DMS 273 treated with DMSO at 0.1 percent for 48 hours (cell line): Measurements from ENCODE around the gene ZAP70.

ENCODE experiments used
- DNase-seq: peaks from one replicate; lab custom pipeline; 2025; lab: John Stamatoyannopoulos, UW

Gene ZAP70

GRCh38 chr2:97734061-97735051 is 21.0 kb downstream of the ZAP70 start:
- DNase-seq: no peak

- DNase-seq: no peak
These were observed 21.8 kb downstream of the ZAP70 start for GRCh38 chr2:97735161-97735561.

GRCh38 chr2:97736185-97736584 is 22.8 kb downstream of the ZAP70 start:
- no peak for DNase-seq

- no peak for DNase-seq
These were observed 23.4 kb downstream of the ZAP70 start for GRCh38 chr2:97736608-97737330.

- DNase-seq: no peak
These were observed 24.2 kb downstream of the ZAP70 start for GRCh38 chr2:97737421-97738178.

- no peak for DNase-seq
These were observed 25.0 kb downstream of the ZAP70 start for GRCh38 chr2:97738179-97739019.

GRCh38 chr2:97739020-97739892 is 25.9 kb downstream of the ZAP70 start:
- no peak for DNase-seq

- no peak for DNase-seq
These were observed 26.5 kb downstream of the ZAP70 start for GRCh38 chr2:97739893-97740245.

- DNase-seq: no peak
These were observed 27.3 kb downstream of the ZAP70 start for GRCh38 chr2:97740590-97741182.

- DNase-seq: no peak
These were observed 27.9 kb downstream of the ZAP70 start for GRCh38 chr2:97741251-97741650.

GRCh38 chr2:97741686-97742085 is 28.3 kb downstream of the ZAP70 start:
- no peak for DNase-seq

GRCh38 chr2:97742381-97742847 is 29.0 kb downstream of the ZAP70 start:
- no peak for DNase-seq

GRCh38 chr2:97743913-97744312 is 30.5 kb downstream of the ZAP70 start:
- no peak for DNase-seq

- DNase-seq: no peak
These were observed 32.2 kb downstream of the ZAP70 start for GRCh38 chr2:97745474-97746174.

- no peak for DNase-seq
These were observed 33.9 kb downstream of the ZAP70 start for GRCh38 chr2:97747285-97747684.

GRCh38 chr2:97747716-97748115 is 34.3 kb downstream of the ZAP70 start:
- DNase-seq: no peak

- no peak for DNase-seq
These were observed 36.2 kb downstream of the ZAP70 start for GRCh38 chr2:97749581-97749980.

GRCh38 chr2:97750017-97750416 is 36.6 kb downstream of the ZAP70 start:
- no peak for DNase-seq

GRCh38 chr2:97751752-97752151 is 38.4 kb downstream of the ZAP70 start:
- no peak for DNase-seq
